Mammary epithelial cell (primary cell): ENCODE results near the gene KIAA1755.

Experiments used
- EZH2 ChIP-seq: IDR thresholded peaks from 2 replicates; pipeline ENCODE4 v1.6.1; 2012; ENCODE audit warnings: low read length, inconsistent platforms, borderline replicate concordance
- TF ChIP-seq, protein P1 (sequence below), 2 donors: IDR thresholded peaks in 1 of 2; conservative IDR thresholded peaks in 1 of 2; 2 replicates each; pipeline ENCODE4 v1.5.1; 2011 to 2012; ENCODE audit warnings: inconsistent platforms in 2 of 2, low read length in 2 of 2, mild to moderate bottlenecking in 2 of 2, control low read depth in 1 of 2, low read depth in 1 of 2; ENCODE audit not compliant: insufficient read depth in 1 of 2; ENCODE audit errors: extremely low read depth in 1 of 2

DNA sequence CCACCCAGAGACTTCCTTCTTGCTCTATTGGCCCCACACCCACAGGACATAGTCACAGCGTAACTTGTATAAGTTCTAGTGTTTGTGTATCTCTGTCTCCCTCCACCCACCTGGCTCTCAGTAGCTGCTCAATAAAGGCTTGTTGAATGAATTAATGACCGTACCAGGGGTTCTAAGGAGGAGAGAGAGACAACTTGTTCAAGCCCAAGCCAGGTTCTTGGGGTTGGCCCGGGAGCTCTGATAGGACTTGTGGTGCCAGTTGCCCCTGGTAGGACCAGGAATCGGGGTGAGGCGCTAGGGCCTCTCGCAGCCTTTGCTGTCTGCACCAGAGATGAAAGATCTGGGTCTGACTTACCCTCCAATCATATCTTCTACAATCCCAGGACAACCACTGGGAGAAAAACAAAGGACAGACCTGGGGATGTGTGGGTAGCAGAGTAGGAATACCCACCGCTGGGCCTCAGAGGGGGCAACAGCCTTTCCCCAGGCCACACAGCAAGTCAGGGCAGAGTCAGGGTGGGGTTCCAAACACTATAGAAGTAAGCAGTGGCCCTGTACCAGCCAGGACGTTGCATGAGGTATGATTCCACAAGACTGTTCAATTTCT is 90.2 kb downstream of the KIAA1755 start:
- TF ChIP-seq, protein P1, sequence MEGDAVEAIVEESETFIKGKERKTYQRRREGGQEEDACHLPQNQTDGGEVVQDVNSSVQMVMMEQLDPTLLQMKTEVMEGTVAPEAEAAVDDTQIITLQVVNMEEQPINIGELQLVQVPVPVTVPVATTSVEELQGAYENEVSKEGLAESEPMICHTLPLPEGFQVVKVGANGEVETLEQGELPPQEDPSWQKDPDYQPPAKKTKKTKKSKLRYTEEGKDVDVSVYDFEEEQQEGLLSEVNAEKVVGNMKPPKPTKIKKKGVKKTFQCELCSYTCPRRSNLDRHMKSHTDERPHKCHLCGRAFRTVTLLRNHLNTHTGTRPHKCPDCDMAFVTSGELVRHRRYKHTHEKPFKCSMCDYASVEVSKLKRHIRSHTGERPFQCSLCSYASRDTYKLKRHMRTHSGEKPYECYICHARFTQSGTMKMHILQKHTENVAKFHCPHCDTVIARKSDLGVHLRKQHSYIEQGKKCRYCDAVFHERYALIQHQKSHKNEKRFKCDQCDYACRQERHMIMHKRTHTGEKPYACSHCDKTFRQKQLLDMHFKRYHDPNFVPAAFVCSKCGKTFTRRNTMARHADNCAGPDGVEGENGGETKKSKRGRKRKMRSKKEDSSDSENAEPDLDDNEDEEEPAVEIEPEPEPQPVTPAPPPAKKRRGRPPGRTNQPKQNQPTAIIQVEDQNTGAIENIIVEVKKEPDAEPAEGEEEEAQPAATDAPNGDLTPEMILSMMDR (conservative IDR thresholded peaks at IDR 0.05 in 1 of 2, IDR thresholded peaks at IDR 0.05 in 1 of 2; ENCODE audit: extremely low read depth in 1 of 2, insufficient read depth in 1 of 2, low read depth in 1 of 2, low read length in 2 of 2) = no peak
- TF ChIP-seq EZH2 = no peak
